ENCODE data around the gene TSGA10IP.

The TSGA10IP gene

DNA sequence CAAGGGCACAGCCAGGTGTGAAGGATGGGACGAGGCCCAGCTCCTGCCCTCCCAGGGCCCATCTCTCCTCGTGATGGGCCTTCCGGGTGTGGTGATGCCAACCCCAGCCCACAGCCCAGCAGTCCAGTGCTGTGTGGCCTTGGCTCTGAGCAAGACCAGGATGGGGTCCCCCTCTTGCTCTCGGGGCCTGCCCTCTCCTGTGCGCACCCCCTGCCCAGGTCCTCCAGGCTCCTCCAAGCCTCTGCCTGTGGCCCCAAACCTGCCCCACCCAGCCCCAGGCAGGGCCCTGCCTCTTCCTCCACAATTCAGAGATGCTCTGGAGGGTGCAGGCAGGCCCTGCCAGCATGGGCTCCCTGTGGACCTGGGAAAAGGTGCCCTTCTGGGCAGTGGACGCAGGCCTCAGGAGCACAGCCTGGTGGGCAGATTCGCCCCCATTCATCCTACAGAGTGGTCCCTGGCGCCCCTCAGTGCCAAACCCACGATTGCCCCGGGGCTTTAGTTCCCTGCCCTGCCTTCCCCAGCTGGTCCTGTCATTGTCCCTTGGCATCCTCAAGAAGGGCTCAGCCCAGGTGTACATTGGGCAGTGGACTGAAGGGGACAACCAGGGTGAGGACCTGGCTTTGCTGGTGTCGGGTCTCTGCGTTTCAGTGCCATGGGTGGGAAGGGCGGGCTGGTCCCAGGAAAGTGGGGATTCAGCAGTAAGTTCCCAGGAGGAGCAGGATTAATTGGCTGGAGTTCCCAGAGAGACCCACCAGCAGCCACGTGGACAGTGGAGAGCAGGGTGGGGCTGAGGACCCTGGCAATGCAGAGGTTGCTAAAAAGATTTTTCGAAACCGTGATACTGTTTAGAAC, 36.9 kb downstream of the TSGA10IP start:
- H3K9me3 ChIP-seq (ENCODE audit: control insufficient read depth, insufficient read depth, low read length) = no peaks in the 10 kb centered on the region
- H3K4me3 ChIP-seq (ENCODE audit: low read depth, low read length) = no peak overlapping the region
- H3K4me1 ChIP-seq (ENCODE audit: control insufficient read depth, insufficient read depth, low read length) = no peaks in the 10 kb centered on the region
- no peaks in the 10 kb centered on the region for H3K27me3 ChIP-seq (ENCODE audit: control insufficient read depth, insufficient read depth, low read length)
- H3K36me3 ChIP-seq (ENCODE audit: control insufficient read depth, insufficient read depth, low read length) = peaks cover 11% of the 10 kb centered on the region
- no peak overlapping the region for H3K9ac ChIP-seq (ENCODE audit: low read depth, low read length)

DNA sequence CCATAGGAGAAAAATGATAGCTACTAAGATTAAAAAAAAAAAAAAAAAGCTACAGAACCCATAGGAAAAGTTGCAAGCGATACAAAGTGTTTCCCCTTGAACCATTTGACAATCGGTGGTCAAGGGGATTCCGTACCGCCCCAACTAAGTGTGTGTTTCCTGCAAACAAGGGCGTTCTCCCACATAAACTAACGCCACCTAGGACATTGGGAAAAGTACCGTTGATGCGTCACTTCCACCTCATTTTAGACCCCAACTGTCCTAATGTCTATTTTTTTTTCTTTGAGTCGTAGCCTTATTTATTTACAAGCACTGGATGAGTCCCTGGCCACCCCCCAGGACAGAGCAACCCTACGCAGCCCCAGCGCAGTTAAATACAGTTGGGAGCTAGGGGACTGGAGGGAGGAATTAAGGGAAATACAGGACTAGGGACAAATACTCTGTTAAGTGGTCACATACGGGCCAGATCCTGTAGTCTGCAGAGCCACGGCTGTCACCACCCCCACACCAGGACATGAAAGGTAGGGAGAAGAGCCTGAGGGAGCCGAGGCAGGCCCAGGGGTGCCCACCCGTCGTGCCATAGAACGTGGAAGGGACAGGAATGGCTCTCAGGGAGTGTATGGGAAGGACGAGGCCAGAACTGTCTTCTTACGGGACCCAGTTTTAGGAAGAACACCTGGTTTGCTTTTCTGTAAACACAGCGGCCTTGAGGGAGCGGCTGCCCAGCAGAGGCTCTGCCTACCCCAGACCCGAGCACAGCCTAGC, 37.7 kb downstream of the TSGA10IP start:
- Histone ChIP-seq H3K9me3 (ENCODE audit: control insufficient read depth, insufficient read depth, low read length) (no peaks in the 10 kb centered on the region), H3K27me3 (ENCODE audit: control insufficient read depth, insufficient read depth, low read length) (no peaks in the 10 kb centered on the region), H3K4me3 (ENCODE audit: low read depth, low read length) (no peak overlapping the region), H3K9ac (ENCODE audit: low read depth, low read length) (no peak overlapping the region), H3K4me1 (ENCODE audit: control insufficient read depth, insufficient read depth, low read length) (no peaks in the 10 kb centered on the region), H3K36me3 (ENCODE audit: control insufficient read depth, insufficient read depth, low read length) (peaks cover 3% of the 10 kb centered on the region)

DNA sequence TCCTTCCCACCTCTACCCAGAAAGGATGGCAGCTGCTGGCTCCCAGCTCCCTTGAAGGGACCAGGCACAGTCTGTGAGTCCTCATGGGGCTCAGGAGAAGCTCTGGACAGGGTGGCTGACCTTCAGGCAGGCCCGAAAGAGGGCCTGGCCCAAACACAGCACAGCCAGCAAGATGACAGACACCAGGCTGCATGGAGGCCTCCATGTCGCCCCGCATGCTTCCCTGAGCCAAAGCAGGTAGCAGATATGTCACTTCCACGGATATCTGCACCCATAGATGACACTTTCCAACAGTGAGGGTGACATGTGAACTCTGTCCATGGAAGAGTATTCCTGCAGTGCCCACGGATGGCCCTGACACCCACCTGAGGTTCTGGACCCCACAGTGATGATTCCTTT, 38.3 kb downstream of the TSGA10IP start:
- Histone ChIP-seq H3K27me3 (ENCODE audit: control insufficient read depth, insufficient read depth, low read length) (no peaks in the 10 kb centered on the region), H3K9me3 (ENCODE audit: control insufficient read depth, insufficient read depth, low read length) (no peaks in the 10 kb centered on the region), H3K4me1 (ENCODE audit: control insufficient read depth, insufficient read depth, low read length) (no peaks in the 10 kb centered on the region), H3K4me3 (ENCODE audit: low read depth, low read length) (no peak overlapping the region), H3K36me3 (ENCODE audit: control insufficient read depth, insufficient read depth, low read length) (peaks cover 2% of the 10 kb centered on the region), H3K9ac (ENCODE audit: low read depth, low read length) (no peak overlapping the region)

DNA sequence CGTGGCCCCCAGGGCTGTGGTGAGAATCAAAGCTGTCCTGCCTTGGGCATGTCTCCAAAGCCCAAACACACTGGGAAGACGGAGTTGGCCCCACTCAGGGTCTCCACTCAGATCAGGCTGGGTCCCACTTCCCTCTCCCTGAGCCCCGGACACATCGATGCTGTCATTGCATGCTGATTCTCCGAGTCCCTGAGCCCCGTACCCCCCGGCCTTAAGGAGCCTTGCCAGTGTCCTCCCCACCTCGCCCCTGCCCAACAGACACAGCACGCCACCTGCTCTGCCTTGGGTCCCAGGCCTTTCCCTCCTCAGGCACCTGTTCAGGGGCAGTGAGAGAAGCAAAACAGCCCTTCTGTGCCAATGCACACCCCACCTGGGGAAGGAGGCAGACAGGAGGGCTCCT, 42.1 kb downstream of the TSGA10IP start:
- H3K4me3 ChIP-seq (ENCODE audit: low read depth, low read length) = no peak overlapping the region
- no peaks in the 10 kb centered on the region for H3K9me3 ChIP-seq (ENCODE audit: control insufficient read depth, insufficient read depth, low read length)
- H3K27me3 ChIP-seq (ENCODE audit: control insufficient read depth, insufficient read depth, low read length) = no peaks in the 10 kb centered on the region
- no peaks in the 10 kb centered on the region for H3K4me1 ChIP-seq (ENCODE audit: control insufficient read depth, insufficient read depth, low read length)
- H3K36me3 ChIP-seq (ENCODE audit: control insufficient read depth, insufficient read depth, low read length) = peaks cover 4% of the 10 kb centered on the region
- no peak overlapping the region for H3K9ac ChIP-seq (ENCODE audit: low read depth, low read length)

DNA sequence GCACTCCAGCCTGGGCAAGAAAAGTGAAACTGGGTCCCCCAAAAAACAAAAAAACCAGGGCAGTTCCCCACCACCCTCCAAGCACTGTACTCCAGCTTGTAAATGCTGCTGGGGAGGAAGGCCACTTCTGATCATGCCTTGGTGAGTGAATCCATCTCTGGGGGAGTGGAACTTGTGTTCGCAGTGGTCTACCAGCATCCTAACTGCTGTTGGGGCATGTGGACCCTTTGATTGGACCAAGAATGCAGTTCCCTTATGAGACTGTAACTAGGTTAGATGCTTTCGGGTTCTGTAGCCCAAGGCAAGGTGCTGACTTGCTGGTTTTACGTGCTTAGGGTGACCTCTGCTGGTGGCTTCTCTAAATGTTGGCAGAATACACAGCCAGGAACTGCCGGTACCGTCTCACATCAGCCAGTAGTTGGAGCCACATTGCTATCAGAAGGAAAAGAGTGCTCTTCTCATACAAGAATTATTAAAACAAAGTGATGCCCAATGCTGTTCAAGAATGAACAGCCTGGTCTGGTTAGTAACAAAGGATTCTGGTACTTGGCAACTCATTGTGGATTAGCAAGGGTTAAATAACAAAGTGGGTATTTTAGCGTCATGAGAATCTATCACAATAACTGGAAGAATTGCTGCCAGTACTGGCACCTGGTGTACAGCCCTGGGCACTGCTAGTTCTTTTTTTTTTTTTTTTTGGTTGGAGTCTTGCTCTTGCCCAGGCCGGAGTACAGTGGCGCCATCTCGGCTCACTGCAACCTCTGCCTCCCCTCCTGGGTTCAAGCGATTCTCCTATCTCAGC, 43.7 kb downstream of the TSGA10IP start:
- H3K9ac ChIP-seq (ENCODE audit: low read depth, low read length) = no peak overlapping the region
- no peaks in the 10 kb centered on the region for H3K27me3 ChIP-seq (ENCODE audit: control insufficient read depth, insufficient read depth, low read length)
- no peak overlapping the region for H3K4me3 ChIP-seq (ENCODE audit: low read depth, low read length)
- H3K4me1 ChIP-seq (ENCODE audit: control insufficient read depth, insufficient read depth, low read length) = no peaks in the 10 kb centered on the region
- H3K36me3 ChIP-seq (ENCODE audit: control insufficient read depth, insufficient read depth, low read length) = peaks cover 4% of the 10 kb centered on the region
- H3K9me3 ChIP-seq (ENCODE audit: control insufficient read depth, insufficient read depth, low read length) = no peaks in the 10 kb centered on the region

DNA sequence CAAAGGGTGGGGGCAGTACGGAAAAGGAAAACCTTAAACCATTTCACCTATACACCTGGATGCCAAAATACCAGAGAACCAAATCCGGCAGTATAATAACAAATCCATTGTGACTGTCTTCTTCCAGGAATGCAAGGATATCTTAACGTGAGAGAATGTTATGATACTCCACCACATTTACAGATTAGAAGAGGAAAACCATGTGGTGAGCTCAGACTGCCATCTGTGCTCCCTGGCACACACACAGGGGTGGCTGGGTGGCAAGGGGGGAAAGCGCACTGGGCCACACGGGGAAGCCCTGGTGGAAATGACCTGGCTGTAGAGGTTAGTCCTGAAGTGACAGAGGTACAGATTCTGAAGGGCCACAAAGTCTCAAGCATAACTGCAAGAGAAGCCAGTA, 46.8 kb downstream of the TSGA10IP start:
- no peaks in the 10 kb centered on the region for H3K4me1 ChIP-seq (ENCODE audit: control insufficient read depth, insufficient read depth, low read length)

DNA sequence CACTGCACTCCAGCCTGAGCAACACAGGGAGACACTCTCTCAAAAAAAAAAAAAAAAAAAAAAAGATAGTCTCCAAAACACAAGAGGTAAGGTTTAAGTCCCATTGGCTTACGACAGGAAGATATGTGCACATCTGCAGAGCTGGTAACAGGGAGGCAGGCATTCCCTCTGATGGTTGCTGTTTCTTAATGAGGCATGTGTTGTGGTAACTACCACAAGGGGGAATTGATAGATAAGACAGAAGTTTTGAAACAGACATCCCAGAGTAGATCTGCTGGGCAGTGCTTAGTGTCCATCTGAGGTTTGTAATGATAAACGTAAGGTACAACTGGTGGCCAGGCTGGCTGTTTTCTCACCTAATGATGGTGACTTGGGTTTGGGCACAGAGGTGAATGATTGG, 52.0 kb downstream of the TSGA10IP start:
- Histone ChIP-seq H3K9me3 (ENCODE audit: control insufficient read depth, insufficient read depth, low read length) (no peaks in the 10 kb centered on the region), H3K4me3 (ENCODE audit: low read depth, low read length) (no peak overlapping the region), H3K36me3 (ENCODE audit: control insufficient read depth, insufficient read depth, low read length) (peaks cover 33% of the 10 kb centered on the region), H3K4me1 (ENCODE audit: control insufficient read depth, insufficient read depth, low read length) (no peaks in the 10 kb centered on the region), H3K9ac (ENCODE audit: low read depth, low read length) (no peak overlapping the region), H3K27me3 (ENCODE audit: control insufficient read depth, insufficient read depth, low read length) (no peaks in the 10 kb centered on the region)

More for the DNA sequence above, 46.8 kb downstream of the TSGA10IP start:
- no peak overlapping the region for H3K4me3 ChIP-seq (ENCODE audit: low read depth, low read length)
- H3K9ac ChIP-seq (ENCODE audit: low read depth, low read length) = no peak overlapping the region
- no peaks in the 10 kb centered on the region for H3K27me3 ChIP-seq (ENCODE audit: control insufficient read depth, insufficient read depth, low read length)
- H3K36me3 ChIP-seq (ENCODE audit: control insufficient read depth, insufficient read depth, low read length) = peaks cover 4% of the 10 kb centered on the region
- H3K9me3 ChIP-seq (ENCODE audit: control insufficient read depth, insufficient read depth, low read length) = no peaks in the 10 kb centered on the region

DNA sequence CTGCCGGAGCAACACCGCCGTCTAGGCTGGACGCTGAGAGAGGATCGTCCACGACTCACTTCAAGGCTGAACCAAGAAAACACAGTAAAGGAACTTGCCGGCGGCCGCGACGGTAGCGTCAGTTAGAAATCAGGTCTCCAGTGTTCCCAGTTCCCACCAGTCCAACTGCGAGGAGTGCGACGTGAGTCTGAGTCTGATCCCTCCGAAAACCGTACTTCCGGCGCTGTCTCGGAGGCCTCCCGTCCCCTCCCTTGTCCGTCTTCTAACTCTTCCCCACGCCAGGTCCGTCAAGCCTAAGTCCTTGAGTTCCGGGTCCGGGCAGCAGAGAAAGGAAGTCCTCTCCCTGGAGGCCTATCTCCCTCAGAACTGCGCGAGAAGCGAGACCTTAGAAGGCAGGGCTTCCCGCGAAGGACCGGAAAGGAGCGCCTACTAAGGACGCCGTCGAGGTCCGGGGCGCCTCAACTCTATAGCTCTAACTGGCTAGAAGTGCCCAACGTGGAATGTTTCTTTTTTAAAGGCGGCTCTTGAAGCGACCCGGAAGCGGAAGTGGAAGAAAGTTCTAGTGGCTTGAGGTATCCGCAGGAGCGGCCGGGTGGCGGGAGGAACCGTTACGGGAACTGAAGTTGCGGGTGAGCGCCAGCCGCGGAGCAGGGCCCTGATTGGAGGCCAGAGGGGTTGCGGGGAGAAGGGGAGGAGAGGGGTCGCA, 56.8 kb downstream of the TSGA10IP start, which contains the start of the genes BANF1 and EIF1AD:
Gene BANF1 (plus strand): TSS at position 562 of the 706 bp plus-strand sequence. CDS start 748 bp downstream, outside the sequence.
Gene EIF1AD (minus strand): TSS at position 216 of the 706 bp plus-strand sequence. CDS start 1,768 bp downstream, outside the sequence.
- H3K27me3 ChIP-seq (ENCODE audit: control insufficient read depth, insufficient read depth, low read length) = no peaks in the 10 kb centered on the region
- H3K36me3 ChIP-seq (ENCODE audit: control insufficient read depth, insufficient read depth, low read length) = peaks cover 35% of the 10 kb centered on the region
- H3K4me3 ChIP-seq (ENCODE audit: low read depth, low read length) = peak within 1 kb of the TSS; percentile 85
- peaks cover 5% of the 10 kb centered on the region for H3K4me1 ChIP-seq (ENCODE audit: control insufficient read depth, insufficient read depth, low read length)
- H3K9ac ChIP-seq (ENCODE audit: low read depth, low read length) = peak within 1 kb of the TSS; percentile 95
- H3K9me3 ChIP-seq (ENCODE audit: control insufficient read depth, insufficient read depth, low read length) = no peaks in the 10 kb centered on the region

DNA sequence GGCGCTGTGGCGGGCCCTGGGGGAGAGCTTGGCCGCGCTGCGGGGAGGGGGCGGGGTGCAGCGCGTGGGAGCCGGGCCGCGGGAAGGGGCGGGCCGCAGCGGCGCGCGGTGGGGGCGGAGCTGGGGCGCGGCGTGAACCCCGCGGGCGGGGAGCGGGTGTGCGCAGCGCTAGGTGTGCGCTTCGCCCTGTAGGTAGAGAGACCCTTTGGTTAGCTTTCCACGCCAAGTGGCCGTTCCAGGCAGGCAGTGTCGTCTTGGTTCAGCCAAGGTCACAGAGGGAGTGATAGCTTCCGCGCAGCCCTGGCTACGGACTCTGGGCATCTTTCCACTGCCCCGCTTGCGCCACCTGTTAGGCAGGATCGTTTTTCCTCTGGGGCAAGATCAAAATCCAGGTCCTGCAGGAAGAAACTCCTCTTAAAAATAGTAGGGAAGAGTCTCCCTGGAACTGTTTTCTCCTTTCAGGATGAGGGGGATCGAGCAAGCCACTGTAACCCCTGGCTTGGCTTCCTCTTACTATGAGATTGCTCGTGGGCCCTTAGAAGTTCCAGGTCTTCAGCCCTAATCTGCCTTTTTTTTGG, 57.5 kb downstream of the TSGA10IP start:
- Histone ChIP-seq H3K4me3 (ENCODE audit: low read depth, low read length) (peak overlapping the region; percentile 85), H3K4me1 (ENCODE audit: control insufficient read depth, insufficient read depth, low read length) (peaks cover 6% of the 10 kb centered on the region), H3K9ac (ENCODE audit: low read depth, low read length) (peak overlapping the region; percentile 95), H3K27me3 (ENCODE audit: control insufficient read depth, insufficient read depth, low read length) (no peaks in the 10 kb centered on the region), H3K36me3 (ENCODE audit: control insufficient read depth, insufficient read depth, low read length) (peaks cover 29% of the 10 kb centered on the region), H3K9me3 (ENCODE audit: control insufficient read depth, insufficient read depth, low read length) (no peaks in the 10 kb centered on the region)

DNA sequence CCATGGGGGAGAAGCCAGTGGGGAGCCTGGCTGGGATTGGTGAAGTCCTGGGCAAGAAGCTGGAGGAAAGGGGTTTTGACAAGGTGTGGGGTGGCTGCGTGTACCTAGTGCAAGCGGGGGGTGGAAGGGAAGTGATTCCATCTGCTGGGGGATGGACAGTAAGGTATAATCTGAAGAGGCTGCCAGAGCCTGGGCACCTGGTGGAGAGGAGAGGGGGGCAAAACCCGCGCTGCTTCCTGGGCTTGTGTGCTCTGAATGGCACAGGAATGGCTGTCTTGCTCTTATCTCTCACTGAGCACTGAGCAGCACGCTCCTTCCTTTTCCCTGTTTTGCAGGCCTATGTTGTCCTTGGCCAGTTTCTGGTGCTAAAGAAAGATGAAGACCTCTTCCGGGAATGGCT, 58.0 kb downstream of the TSGA10IP start:
- H3K9ac ChIP-seq (ENCODE audit: low read depth, low read length) = peak overlapping the region; percentile 95
- peak overlapping the region; percentile 85 for H3K4me3 ChIP-seq (ENCODE audit: low read depth, low read length)
- peaks cover 24% of the 10 kb centered on the region for H3K36me3 ChIP-seq (ENCODE audit: control insufficient read depth, insufficient read depth, low read length)
- no peaks in the 10 kb centered on the region for H3K9me3 ChIP-seq (ENCODE audit: control insufficient read depth, insufficient read depth, low read length)
- peaks cover 6% of the 10 kb centered on the region for H3K4me1 ChIP-seq (ENCODE audit: control insufficient read depth, insufficient read depth, low read length)
- no peaks in the 10 kb centered on the region for H3K27me3 ChIP-seq (ENCODE audit: control insufficient read depth, insufficient read depth, low read length)
